Right atrium auricular region (tissue), 2 donors: ENCODE data around the gene PRM2. TPM values are rescaled to one million over a fixed set of nuclear protein-coding genes. Genes with fewer than 3 reads are reported as not detected.

ENCODE experiments used
- DNase-seq: peaks from one replicate; pipeline ENCODE4 v3.0.0-alpha.2; 2019; ENCODE audit warnings: low spot score
- H3K27ac ChIP-seq, 2 donors: fragments of 200-600 bp; sonication (generic); 1 replicate in 1 of 2; 2 replicates in 1 of 2; pipeline ENCODE4 v1.5.1; 2016 to 2019
- H3K27me3 ChIP-seq, 2 donors: fragments of 200-600 bp; sonication (generic); one replicate each; pipeline versions ENCODE4 v1.5.1 to v1.6.0; 2017 to 2019
- H3K36me3 ChIP-seq: fragments of 200-600 bp; sonication (generic); one replicate; pipeline ENCODE4 v1.5.1; 2016
- H3K4me1 ChIP-seq, 2 donors: fragments of 200-600 bp; sonication (generic); one replicate each; pipeline versions ENCODE4 v1.5.1 to v1.6.0; 2017 to 2019
- H3K4me3 ChIP-seq, 2 donors: fragments of 200-600 bp; sonication (generic); 1 replicate in 1 of 2; 2 replicates in 1 of 2; pipeline ENCODE4 v1.5.1; 2017 to 2019; ENCODE audit warnings: mild to moderate bottlenecking in 1 of 2, moderate library complexity in 1 of 2
- H3K9me3 ChIP-seq, 2 donors: fragments of 200-600 bp; sonication (generic); one replicate each; pipeline ENCODE4 v1.5.1; 2019
- total RNA-seq, 2 donors: library from RNA; depleted of rRNA; stranded (reverse); fragments of >200 nt; gene quantifications; one replicate each; pipeline ENCODE4 v1.1.0, GENCODE V29; 2016
- TF ChIP-seq, protein P1 (sequence below), 2 donors: fragments of 200-600 bp; sonication (generic); IDR thresholded peaks; one replicate each; pipeline ENCODE4 v1.5.1; 2019; ENCODE audit warnings: antibody characterized with exemption in 2 of 2

PRM2 gene
- total RNA-seq, 2 donors from 2014 or later = not detected

DNA sequence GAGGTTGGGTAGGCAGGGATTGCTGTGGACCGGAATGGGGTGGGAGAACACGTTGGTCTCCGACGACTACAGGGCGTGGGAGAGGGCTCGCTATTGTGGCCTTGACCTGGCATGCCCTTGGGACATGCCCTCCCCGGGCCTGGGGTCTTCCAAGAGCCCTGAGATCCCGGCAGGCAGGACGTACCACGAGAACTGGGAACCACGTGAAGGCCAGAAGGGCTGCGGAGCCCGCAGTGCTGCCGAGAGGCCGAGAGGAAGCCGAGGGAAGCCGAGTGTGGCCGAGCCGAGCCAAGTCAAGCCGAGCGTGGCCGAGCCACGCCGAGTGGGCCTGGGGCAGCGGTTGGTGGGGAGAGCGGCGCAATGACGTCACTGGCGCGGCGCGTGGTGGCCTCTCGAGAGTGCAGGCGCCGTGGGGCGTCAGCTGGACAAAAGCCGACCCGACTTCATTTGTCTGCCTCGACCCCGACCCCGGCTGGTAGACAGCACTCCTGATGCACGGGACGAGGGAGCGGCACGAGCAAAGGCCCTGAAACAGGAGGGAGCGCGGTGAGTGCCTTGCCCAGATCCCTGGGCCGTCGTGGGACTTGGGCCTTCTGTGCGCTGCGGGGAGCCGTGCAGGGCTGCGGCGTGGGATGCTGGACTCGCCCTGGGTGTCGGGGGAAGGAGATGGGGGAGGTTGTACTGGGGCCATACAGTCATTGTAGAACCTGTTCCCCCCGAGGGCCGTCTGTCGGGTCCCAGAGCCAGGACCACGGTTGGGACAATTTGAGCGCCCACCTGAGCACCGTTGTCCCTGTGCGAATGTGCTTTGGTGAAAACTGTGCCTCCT lies 26.8 kb downstream of the PRM2 start:
- TF ChIP-seq, protein P1, sequence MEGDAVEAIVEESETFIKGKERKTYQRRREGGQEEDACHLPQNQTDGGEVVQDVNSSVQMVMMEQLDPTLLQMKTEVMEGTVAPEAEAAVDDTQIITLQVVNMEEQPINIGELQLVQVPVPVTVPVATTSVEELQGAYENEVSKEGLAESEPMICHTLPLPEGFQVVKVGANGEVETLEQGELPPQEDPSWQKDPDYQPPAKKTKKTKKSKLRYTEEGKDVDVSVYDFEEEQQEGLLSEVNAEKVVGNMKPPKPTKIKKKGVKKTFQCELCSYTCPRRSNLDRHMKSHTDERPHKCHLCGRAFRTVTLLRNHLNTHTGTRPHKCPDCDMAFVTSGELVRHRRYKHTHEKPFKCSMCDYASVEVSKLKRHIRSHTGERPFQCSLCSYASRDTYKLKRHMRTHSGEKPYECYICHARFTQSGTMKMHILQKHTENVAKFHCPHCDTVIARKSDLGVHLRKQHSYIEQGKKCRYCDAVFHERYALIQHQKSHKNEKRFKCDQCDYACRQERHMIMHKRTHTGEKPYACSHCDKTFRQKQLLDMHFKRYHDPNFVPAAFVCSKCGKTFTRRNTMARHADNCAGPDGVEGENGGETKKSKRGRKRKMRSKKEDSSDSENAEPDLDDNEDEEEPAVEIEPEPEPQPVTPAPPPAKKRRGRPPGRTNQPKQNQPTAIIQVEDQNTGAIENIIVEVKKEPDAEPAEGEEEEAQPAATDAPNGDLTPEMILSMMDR (IDR thresholded peaks at IDR 0.05) = no peak
- peaks cover 0 to 3% of the 10 kb centered on the region in 2 donors for H3K4me1 ChIP-seq
- DNase-seq = no peak

DNA sequence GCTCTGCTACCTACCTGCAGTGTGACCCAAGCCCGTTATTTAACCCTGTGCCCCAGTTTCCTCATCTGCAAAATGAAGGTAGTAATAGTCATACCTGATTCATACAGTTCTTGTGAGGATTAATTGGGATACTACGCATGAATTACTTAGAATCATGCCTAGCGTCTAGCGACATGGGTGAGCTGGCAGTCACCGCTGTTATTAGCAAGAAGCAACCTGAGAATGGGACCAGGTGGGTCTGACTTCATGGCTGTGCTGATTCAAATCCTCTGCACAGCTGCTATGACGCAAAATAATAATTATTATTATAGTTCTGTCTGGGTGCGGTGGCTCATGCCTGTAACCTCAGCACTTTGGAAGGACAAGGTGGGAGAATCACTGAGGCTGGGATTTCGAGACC lies 28.1 kb downstream of the PRM2 start:
- H3K4me1 ChIP-seq = no peaks in the 10 kb centered on the region
- H3K27ac ChIP-seq = no peak overlapping the region
- no peak for DNase-seq
- TF ChIP-seq, protein P1 (IDR thresholded peaks at IDR 0.05) = no peak
- H3K36me3 ChIP-seq = no peaks in the 10 kb centered on the region
- no peaks in the 10 kb centered on the region for H3K9me3 ChIP-seq
- H3K27me3 ChIP-seq = no peaks in the 10 kb centered on the region
- H3K4me3 ChIP-seq = no peak overlapping the region

More for the DNA sequence above, 26.8 kb downstream of the PRM2 start:
- Histone ChIP-seq H3K9me3 (no peaks in the 10 kb centered on the region), H3K27ac (no peak overlapping the region), H3K4me3 (no peak overlapping the region), H3K27me3 (no peaks in the 10 kb centered on the region), H3K36me3 (no peaks in the 10 kb centered on the region)

DNA sequence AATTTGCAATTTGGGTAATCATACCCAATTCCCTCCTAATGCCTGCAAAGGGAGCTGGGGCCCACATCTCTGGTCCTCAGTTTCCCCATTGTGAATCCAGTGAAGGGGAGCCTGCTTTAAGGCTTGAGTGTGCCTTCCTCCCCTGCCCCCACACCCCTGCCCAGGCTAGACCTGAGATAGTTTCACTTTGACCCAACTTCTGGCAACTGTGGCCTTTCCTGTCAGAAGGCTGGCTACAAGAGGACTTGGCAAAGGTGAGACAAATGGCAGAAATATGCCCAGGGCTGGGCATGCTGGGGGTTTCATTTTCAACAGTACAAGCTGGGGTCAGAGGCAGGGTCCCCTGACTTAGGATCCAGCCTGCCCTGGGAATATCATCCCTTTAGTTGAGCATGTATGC lies 30.3 kb downstream of the PRM2 start:
- H3K4me1 ChIP-seq = no peaks in the 10 kb centered on the region
- no peak overlapping the region for H3K27ac ChIP-seq
- DNase-seq = no peak
- no peaks in the 10 kb centered on the region for H3K9me3 ChIP-seq
- TF ChIP-seq, protein P1 (IDR thresholded peaks at IDR 0.05) = no peak
- H3K27me3 ChIP-seq = no peaks in the 10 kb centered on the region
- no peaks in the 10 kb centered on the region for H3K36me3 ChIP-seq
- H3K4me3 ChIP-seq = no peak overlapping the region

DNA sequence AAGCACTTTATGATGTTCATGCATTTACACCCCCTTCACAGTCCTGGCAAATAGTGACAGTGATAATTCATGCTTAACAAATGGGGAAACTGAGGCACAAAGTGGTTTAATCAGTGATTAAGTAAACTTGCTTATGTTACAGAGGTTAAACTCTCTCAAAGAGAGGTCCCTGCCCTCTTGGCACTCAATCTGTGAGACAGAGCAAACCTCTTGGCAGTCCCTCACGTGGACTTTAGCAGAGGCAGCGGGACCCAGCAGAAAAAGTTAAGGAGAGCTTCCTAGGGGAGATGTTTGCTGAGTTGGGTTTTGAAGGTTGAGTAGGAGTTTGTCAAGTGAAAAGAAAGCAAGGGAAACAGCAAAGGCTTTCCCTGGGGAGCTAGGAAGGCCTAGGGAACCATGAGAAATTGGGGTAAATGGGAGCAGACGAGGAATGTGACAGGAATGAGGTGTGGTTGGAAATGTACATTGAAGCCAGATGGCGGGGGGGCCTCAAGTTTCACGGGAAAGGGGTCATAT lies 31.0 kb downstream of the PRM2 start:
- no peaks in the 10 kb centered on the region for H3K9me3 ChIP-seq
- no peak overlapping the region for H3K4me3 ChIP-seq
- no peaks in the 10 kb centered on the region for H3K36me3 ChIP-seq
- no peak overlapping the region for H3K27ac ChIP-seq
- no peaks in the 10 kb centered on the region for H3K4me1 ChIP-seq
- DNase-seq = no peak
- TF ChIP-seq, protein P1 (IDR thresholded peaks at IDR 0.05) = no peak
- no peaks in the 10 kb centered on the region for H3K27me3 ChIP-seq

DNA sequence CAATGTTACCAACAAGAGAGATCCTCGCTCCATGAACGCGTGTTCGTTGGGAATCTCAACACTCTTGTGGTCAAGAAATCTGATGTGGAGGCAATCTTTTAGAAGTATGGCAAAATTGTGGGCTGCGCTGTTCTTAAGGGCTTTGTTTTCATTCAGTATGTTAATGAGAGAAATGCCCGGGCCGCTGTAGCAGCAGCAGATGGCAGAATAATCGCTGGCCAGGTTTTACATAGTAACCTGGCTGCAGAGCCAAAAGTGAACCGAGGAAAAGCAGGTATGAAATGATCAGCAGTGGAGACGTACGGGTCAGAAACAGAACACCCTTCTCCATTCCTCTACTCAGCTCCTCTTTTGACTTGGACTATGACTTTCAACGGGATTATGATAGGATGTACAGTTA lies 33.6 kb downstream of the PRM2 start:
- no peaks in the 10 kb centered on the region for H3K36me3 ChIP-seq
- H3K4me3 ChIP-seq = no peak overlapping the region
- TF ChIP-seq, protein P1 (IDR thresholded peaks at IDR 0.05) = no peak

More for the DNA sequence above, 33.6 kb downstream of the PRM2 start:
- H3K27ac ChIP-seq = no peak overlapping the region
- no peaks in the 10 kb centered on the region for H3K27me3 ChIP-seq
- no peaks in the 10 kb centered on the region for H3K4me1 ChIP-seq
- no peak for DNase-seq
- no peaks in the 10 kb centered on the region for H3K9me3 ChIP-seq
